Brain microvascular endothelial cell (primary cell): Measurements from ENCODE around the gene COL25A1.

Source experiments
- DNase-seq: peaks from one replicate; pipeline ENCODE4 v3.0.0-alpha.2; 2020
- H3K27ac ChIP-seq: fragments of 250-450 bp; sonication (Bioruptor Pico); 2 replicates; pipeline ENCODE4 v1.5.1; 2020; ENCODE audit warnings: mild to moderate bottlenecking, moderate library complexity
- H3K27me3 ChIP-seq: fragments of 250-450 bp; sonication (Bioruptor Pico); replicated peaks from 2 replicates; pipeline ENCODE4 v1.5.1; 2020; ENCODE audit warnings: mild to moderate bottlenecking
- H3K36me3 ChIP-seq: fragments of 250-450 bp; sonication (Bioruptor Pico); replicated peaks from 2 replicates; pipeline ENCODE4 v1.5.1; 2020; ENCODE audit warnings: mild to moderate bottlenecking
- H3K4me3 ChIP-seq: 2 replicates; pipeline ENCODE4 v1.5.1; 2011; ENCODE audit warnings: low read depth, mild to moderate bottlenecking, control low read depth, low read length, moderate library complexity
- in situ Hi-C: cut with HindIII; loops from 2 replicates; pipeline ENCODE4 v1.10.0; 2017; ENCODE audit warnings: low sequenced_read_pairs, low pct_ligation_motif_present
- TF ChIP-seq, protein P1 (sequence below): IDR thresholded peaks from 2 replicates; pipeline ENCODE4 v1.5.1; 2011; ENCODE audit warnings: low read depth, mild to moderate bottlenecking, moderate library complexity, low read length, control low read depth, inconsistent platforms; ENCODE audit errors: missing control alignments

Gene COL25A1

DNA sequence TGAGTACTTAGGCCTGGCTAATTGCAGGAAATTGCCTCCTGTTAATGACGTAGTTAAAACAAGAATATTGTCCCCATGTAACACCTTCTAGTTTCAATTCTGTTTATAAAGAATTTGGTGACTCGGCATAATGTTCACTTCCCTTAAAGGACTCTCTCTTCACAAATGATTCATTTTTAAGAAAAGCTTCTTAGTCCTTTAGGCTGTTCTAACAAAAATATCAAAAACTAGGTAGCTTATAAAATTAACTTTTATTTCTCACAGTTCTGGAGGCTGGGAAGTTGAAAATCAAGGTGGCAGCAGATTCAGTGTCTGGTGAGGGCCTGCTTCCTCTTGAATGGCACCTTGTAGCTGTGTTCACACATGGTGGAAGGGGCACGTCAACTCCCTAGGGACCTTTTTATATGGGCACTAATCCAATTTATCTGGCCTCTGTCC, 23.8 kb downstream of the COL25A1 start:
- DNase-seq, result no peak
- Histone ChIP-seq H3K36me3 (no peaks in the 10 kb centered on the region), H3K27me3 (no peaks in the 10 kb centered on the region), H3K4me3 (no peak overlapping the region), H3K27ac (no peak overlapping the region)
- TF ChIP-seq, protein P1, sequence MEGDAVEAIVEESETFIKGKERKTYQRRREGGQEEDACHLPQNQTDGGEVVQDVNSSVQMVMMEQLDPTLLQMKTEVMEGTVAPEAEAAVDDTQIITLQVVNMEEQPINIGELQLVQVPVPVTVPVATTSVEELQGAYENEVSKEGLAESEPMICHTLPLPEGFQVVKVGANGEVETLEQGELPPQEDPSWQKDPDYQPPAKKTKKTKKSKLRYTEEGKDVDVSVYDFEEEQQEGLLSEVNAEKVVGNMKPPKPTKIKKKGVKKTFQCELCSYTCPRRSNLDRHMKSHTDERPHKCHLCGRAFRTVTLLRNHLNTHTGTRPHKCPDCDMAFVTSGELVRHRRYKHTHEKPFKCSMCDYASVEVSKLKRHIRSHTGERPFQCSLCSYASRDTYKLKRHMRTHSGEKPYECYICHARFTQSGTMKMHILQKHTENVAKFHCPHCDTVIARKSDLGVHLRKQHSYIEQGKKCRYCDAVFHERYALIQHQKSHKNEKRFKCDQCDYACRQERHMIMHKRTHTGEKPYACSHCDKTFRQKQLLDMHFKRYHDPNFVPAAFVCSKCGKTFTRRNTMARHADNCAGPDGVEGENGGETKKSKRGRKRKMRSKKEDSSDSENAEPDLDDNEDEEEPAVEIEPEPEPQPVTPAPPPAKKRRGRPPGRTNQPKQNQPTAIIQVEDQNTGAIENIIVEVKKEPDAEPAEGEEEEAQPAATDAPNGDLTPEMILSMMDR, result no peak
- in situ Hi-C loops, result no loop called here

DNA sequence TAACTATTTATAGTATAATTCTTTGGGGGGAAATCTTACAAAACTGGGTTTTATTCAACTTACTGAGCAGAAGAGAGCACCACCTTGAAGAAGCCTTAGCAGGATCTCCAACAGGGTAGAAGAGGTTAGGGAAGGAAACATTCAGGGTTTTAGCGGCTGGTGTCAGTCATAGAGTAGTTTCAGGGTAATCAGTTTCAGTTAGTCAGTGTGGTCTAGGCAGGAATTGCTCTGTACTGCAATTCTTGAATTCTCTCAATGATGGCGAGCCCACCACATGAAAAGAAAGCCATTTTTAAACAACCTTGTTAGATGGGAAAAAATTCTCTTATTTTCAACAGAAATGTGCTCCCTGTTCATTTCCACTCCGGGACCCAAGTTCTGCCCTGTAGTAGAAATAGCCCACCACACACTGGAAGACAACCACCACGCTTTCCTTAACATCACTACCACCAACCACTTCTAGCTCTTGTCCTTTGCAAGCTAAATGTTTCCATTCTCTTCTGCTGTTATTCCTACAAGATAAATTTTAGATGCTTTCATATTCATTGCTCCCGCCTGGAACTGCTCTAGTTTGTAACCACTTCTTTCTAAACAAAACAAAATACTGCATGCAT, 25.9 kb downstream of the COL25A1 start:
- TF ChIP-seq, protein P1, result no peak
- in situ Hi-C loops, result no loop called here
- Histone ChIP-seq H3K27me3 (no peaks in the 10 kb centered on the region), H3K27ac (no peak overlapping the region), H3K4me3 (no peak overlapping the region), H3K36me3 (no peaks in the 10 kb centered on the region)
- DNase-seq, result no peak

DNA sequence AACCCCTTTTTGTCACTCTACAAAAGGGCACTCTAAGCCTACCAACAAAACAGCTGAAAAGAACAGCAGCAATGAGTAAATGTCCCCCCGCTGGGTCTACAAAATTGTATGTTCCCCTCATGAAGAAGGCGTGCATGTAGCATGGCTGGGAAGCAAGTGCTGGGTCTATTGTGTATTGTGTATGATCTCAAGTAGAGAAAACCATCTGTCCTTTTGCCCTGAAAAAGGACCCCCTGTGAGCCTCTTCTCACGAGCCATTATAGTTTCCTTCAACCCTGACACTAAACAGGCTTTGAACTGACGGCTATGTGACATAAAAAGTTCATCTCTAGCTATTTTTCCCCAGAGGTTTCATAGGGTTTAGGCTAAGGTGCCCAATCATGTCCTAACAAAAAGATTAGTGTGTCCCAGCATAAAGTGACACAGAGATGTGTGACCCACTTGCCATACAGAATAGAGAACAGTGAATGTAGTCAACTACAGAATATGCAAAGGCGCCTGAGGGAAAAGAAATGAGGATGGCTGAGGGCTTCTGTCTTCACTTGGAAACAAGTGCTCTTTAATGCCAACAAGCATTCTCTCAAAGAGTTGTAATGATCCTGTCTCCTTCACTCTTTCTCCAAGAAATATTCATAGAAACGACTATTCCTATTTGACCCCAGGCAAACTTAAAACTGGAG, 27.3 kb downstream of the COL25A1 start:
- TF ChIP-seq, protein P1, result no peak
- in situ Hi-C loops, result no loop called here

GRCh38 chr4:109266891-109267290, 35.6 kb downstream of the COL25A1 start:
- Histone ChIP-seq H3K27me3 (no peaks in the 10 kb centered on the region), H3K36me3 (no peaks in the 10 kb centered on the region), H3K27ac (no peak overlapping the region), H3K4me3 (no peak overlapping the region)
- TF ChIP-seq, protein P1, result no peak
- in situ Hi-C loops, result no loop called here
- DNase-seq, result no peak

More for the DNA sequence above, 27.3 kb downstream of the COL25A1 start:
- Histone ChIP-seq H3K36me3 (no peaks in the 10 kb centered on the region), H3K27me3 (no peaks in the 10 kb centered on the region), H3K27ac (no peak overlapping the region), H3K4me3 (no peak overlapping the region)
- no peak for DNase-seq

DNA sequence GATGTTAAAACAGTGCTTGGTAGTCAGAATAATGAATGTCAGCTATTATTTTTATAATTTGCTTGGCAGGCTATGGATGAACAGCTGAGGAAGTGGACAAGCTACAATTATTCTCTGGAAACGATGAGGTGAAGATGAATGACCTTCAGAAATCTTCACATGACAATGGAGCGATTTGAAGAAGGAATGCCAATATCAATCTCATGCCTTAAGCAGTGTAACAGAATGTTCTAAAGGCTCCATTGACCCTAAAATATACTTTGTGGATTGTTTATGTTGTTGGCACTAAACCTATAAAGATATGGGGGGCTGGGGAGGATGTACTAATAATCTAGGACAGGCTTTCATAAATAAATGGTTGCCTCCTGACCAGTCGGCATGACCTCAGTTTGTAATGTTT, 36.2 kb downstream of the COL25A1 start:
- no peak overlapping the region for H3K4me3 ChIP-seq
- in situ Hi-C loops, result no loop called here
- TF ChIP-seq, protein P1, result no peak
- H3K27ac ChIP-seq, result no peak overlapping the region
- no peaks in the 10 kb centered on the region for H3K36me3 ChIP-seq
- no peaks in the 10 kb centered on the region for H3K27me3 ChIP-seq
- no peak for DNase-seq

DNA sequence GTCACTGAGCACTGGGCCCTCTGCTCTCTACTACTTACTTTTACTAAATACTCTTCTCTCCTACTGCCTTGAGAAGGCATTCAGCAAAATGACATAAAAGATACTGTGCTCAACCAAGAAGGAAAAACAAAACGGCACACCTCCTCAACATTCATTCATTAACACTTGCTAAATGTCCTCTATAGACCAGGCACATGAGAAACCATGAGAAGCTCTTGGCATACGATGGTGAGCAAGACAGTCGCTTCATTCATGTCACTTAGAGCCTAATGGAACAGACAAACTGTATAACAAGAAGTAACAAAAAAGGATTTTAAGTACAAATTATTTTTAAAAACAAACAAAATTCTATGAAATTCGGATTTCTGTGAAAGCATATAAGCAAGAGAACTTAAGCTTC, 38.7 kb downstream of the COL25A1 start:
- H3K27me3 ChIP-seq, result no peaks in the 10 kb centered on the region
- no peak overlapping the region for H3K27ac ChIP-seq
- in situ Hi-C loops, result no loop called here
- H3K36me3 ChIP-seq, result no peaks in the 10 kb centered on the region
- TF ChIP-seq, protein P1, result no peak
- H3K4me3 ChIP-seq, result no peak overlapping the region
- DNase-seq, result no peak
